Trophoblast cell (in vitro differentiated cells and primary cell): ENCODE measurements around the gene OSBPL8.

Experiments used
- DNase-seq, 2 donors: peaks; one replicate each; pipeline ENCODE4 v3.0.0-alpha.2; 2016
- H2AFZ ChIP-seq: 2 replicates; pipeline ENCODE4 v1.6.1; 2013; ENCODE audit warnings: low read length, moderate library complexity, mild to moderate bottlenecking; ENCODE audit not compliant: insufficient read depth, poor library complexity
- H2AK5ac ChIP-seq: 2 replicates; pipeline ENCODE4 v1.6.1; 2013; ENCODE audit warnings: mild to moderate bottlenecking, low read length
- H2BK120ac ChIP-seq: 2 replicates; pipeline ENCODE4 v1.6.1; 2013; ENCODE audit warnings: low read length, mild to moderate bottlenecking, moderate library complexity; ENCODE audit not compliant: insufficient read depth, poor library complexity
- H2BK12ac ChIP-seq: 2 replicates; pipeline ENCODE4 v1.6.1; 2013; ENCODE audit warnings: mild to moderate bottlenecking, low read length, moderate library complexity
- H2BK5ac ChIP-seq: 2 replicates; pipeline ENCODE4 v1.6.1; 2013; ENCODE audit warnings: low read length, low read depth, moderate library complexity, mild to moderate bottlenecking; ENCODE audit not compliant: poor library complexity
- H3K14ac ChIP-seq: 2 replicates; pipeline ENCODE4 v1.6.1; 2013; ENCODE audit warnings: mild to moderate bottlenecking, low read length
- H3K18ac ChIP-seq: 2 replicates; pipeline ENCODE4 v1.6.1; 2013; ENCODE audit warnings: mild to moderate bottlenecking, low read length
- H3K23ac ChIP-seq: 2 replicates; pipeline ENCODE4 v1.6.1; 2013; ENCODE audit warnings: low read length
- H3K27ac ChIP-seq: 2 replicates; pipeline ENCODE4 v1.5.1; 2013; ENCODE audit warnings: low read depth, mild to moderate bottlenecking, inconsistent platforms, low read length, moderate library complexity
- H3K27me3 ChIP-seq: 2 replicates; pipeline ENCODE4 v1.6.1; 2013; ENCODE audit warnings: inconsistent platforms, mild to moderate bottlenecking, low read length, moderate library complexity; ENCODE audit not compliant: insufficient read depth
- H3K36me3 ChIP-seq, 2 experiments: 1 replicate in 1 of 2; 2 replicates in 1 of 2; pipeline ENCODE4 v1.6.1; 2013; ENCODE audit warnings: low read length in 2 of 2, mild to moderate bottlenecking in 2 of 2, moderate library complexity in 1 of 2; ENCODE audit not compliant: insufficient read depth in 2 of 2, control insufficient read depth in 1 of 2
- H3K4ac ChIP-seq: 2 replicates; pipeline ENCODE4 v1.6.1; 2013; ENCODE audit warnings: low read depth, mild to moderate bottlenecking, low read length, moderate library complexity
- H3K4me1 ChIP-seq, 2 experiments: 1 replicate in 1 of 2; 2 replicates in 1 of 2; pipeline ENCODE4 v1.6.1; 2013; ENCODE audit warnings: low read length in 2 of 2, mild to moderate bottlenecking in 2 of 2, moderate library complexity in 1 of 2; ENCODE audit not compliant: insufficient read depth in 2 of 2, control insufficient read depth in 1 of 2
- H3K4me2 ChIP-seq: 2 replicates; pipeline ENCODE4 v1.6.1; 2013; ENCODE audit warnings: inconsistent platforms, mild to moderate bottlenecking, low read length, moderate library complexity
- H3K4me3 ChIP-seq: 2 replicates; pipeline ENCODE4 v1.5.1; 2013; ENCODE audit warnings: mild to moderate bottlenecking, low read depth, low read length, inconsistent platforms
- H3K79me1 ChIP-seq: one replicate; pipeline ENCODE4 v1.6.1; 2013; ENCODE audit warnings: low read length
- H3K79me2 ChIP-seq: 2 replicates; pipeline ENCODE4 v1.6.1; 2013; ENCODE audit warnings: low read length, mild to moderate bottlenecking; ENCODE audit not compliant: control insufficient read depth, insufficient read depth, poor library complexity
- H3K9ac ChIP-seq: 2 replicates; pipeline ENCODE4 v1.6.1; 2013; ENCODE audit warnings: mild to moderate bottlenecking, low read length
- H3K9me3 ChIP-seq: 2 replicates; pipeline ENCODE4 v1.6.1; 2013; ENCODE audit warnings: low read depth, mild to moderate bottlenecking, control low read depth, inconsistent platforms, low read length; ENCODE audit not compliant: insufficient read depth
- H4K12ac ChIP-seq: 2 replicates; pipeline ENCODE4 v1.6.1; 2013; ENCODE audit warnings: low read depth, mild to moderate bottlenecking, low read length, moderate library complexity
- H4K8ac ChIP-seq: 2 replicates; pipeline ENCODE4 v1.6.1; 2013; ENCODE audit warnings: low read depth, mild to moderate bottlenecking, low read length, moderate library complexity
- H4K91ac ChIP-seq: one replicate; pipeline ENCODE4 v1.6.1; 2013; ENCODE audit warnings: low read depth, mild to moderate bottlenecking, low read length, moderate library complexity
- WGBS: extraction: QIAGEN DNeasy Blood & Tissue Kit; methylation state at CpG from one replicate; pipeline ENCODE4 v1.1.7; 2013; ENCODE audit warnings: missing lambda C conversion rate; ENCODE audit not compliant: insufficient read length, insufficient coverage; ENCODE audit errors: extremely low coverage; 5-methylcytosine and 5-hydroxymethylcytosine counted together

OSBPL8 gene

DNA sequence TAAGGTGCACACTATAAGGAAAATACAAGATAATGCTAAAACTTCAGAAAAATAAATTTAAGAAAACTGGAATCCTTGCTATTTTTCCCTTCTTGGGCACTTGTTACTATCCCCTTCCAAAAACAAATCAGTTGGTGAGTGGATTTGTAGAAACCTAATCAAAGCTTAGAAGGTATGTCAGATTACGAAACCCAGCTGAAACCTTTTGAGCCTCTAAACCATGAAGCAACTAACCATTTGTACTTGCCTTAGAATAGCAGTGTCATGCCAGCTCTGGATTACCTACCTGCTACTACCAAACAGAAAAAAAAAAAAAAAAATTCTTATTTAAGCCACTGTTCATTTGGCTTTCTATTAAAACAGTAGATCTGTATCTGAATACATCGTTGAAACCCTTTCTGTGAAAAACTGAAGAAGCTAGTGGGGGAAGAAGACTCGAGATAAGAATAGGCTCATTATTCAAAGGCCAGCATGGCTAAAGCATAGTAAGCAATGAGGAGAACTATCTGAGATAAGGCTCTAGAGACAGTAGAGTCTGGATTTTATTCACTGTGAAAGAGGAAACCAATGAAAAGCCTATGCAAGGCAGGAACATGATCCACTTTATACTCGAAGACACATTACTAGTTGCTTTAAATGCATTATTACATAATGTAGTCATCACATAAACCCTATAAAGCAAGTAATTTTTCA is 30.2 kb downstream of the OSBPL8 start:
- DNase-seq: no peak
- Histone ChIP-seq H2AFZ (no peak overlapping the region), H3K4me2 (no peak overlapping the region), H3K79me1 (no peaks in the 10 kb centered on the region), H3K27me3 (no peaks in the 10 kb centered on the region), H3K9ac (no peak overlapping the region), H3K79me2 (no peaks in the 10 kb centered on the region), H2AK5ac (no peak overlapping the region), H3K4me1 (no peaks in the 10 kb centered on the region), H3K9me3 (no peaks in the 10 kb centered on the region), H2BK5ac (no peak overlapping the region), H4K91ac (no peak overlapping the region), H3K27ac (no peak overlapping the region), H2BK120ac (no peak overlapping the region), H4K12ac (no peak overlapping the region), H3K4ac (no peak overlapping the region), H3K36me3 (no peaks in the 10 kb centered on the region), H3K23ac (no peak overlapping the region), H3K4me3 (no peak overlapping the region), H3K14ac (no peak overlapping the region), H4K8ac (no peak overlapping the region), H2BK12ac (no peak overlapping the region), H3K18ac (no peak overlapping the region)
- WGBS: no CpG with 5 or more reads among the region's 4 CpGs

DNA sequence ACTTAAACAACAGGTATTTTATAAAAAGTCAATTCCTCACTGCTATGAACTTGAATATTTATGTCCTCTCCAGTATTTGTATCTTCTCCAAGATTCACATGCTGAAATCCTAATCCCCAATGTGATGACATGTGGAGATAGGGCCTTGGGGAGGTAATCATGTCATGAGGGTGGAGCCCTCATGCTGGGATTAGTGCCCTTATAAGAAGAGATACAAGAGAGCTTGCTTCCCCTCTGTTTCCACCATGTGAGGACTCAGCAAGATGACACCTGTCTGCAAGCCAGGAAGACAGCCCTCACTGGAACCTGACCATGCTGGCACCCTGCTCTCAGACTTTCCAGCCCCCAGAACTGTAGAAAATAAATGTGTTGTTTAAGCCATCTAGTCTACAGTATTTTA is 36.2 kb downstream of the OSBPL8 start:
- no peak overlapping the region for H2AFZ ChIP-seq
- no peaks in the 10 kb centered on the region for H3K27me3 ChIP-seq
- no peak for DNase-seq
- no peak overlapping the region for H2AK5ac ChIP-seq
- no peak overlapping the region for H3K9ac ChIP-seq
- no peak overlapping the region for H2BK12ac ChIP-seq
- H3K4ac ChIP-seq: no peak overlapping the region
- no peaks in the 10 kb centered on the region for H3K9me3 ChIP-seq
- H3K4me2 ChIP-seq: no peak overlapping the region
- no peak overlapping the region for H3K18ac ChIP-seq
- H4K8ac ChIP-seq: no peak overlapping the region
- no peak overlapping the region for H2BK5ac ChIP-seq
- H4K12ac ChIP-seq: no peak overlapping the region
- no peaks in the 10 kb centered on the region for H3K79me1 ChIP-seq
- no peak overlapping the region for H4K91ac ChIP-seq
- no peak overlapping the region for H3K14ac ChIP-seq
- no peak overlapping the region for H3K23ac ChIP-seq
- H3K79me2 ChIP-seq: no peaks in the 10 kb centered on the region
- no peak overlapping the region for H3K4me3 ChIP-seq
- H3K4me1 ChIP-seq: no peaks in the 10 kb centered on the region
- no peaks in the 10 kb centered on the region for H3K36me3 ChIP-seq
- H3K27ac ChIP-seq: no peak overlapping the region
- H2BK120ac ChIP-seq: no peak overlapping the region

DNA sequence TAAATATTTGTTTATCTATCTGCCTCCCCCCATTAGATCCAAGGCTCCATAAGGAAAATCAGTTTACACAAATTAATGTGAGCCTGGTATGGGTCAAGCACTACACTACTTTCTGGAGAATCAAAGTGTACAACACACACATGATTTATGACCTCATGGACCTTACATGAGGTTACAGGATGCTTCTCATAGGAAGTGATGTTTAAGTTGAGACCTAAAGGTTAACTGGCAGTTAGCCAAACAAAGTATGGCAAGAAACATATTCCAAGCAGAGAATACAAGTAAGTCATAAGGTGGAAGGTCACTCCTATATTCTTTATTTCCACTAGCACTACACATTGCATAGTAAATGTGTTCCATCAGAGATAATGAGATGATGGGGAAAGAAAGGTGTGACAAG is 39.2 kb downstream of the OSBPL8 start:
- Histone ChIP-seq H3K4me3 (no peak overlapping the region), H3K4me1 (no peaks in the 10 kb centered on the region), H3K79me2 (no peaks in the 10 kb centered on the region), H3K4ac (no peak overlapping the region), H4K8ac (no peak overlapping the region), H3K79me1 (no peaks in the 10 kb centered on the region), H4K91ac (no peak overlapping the region), H3K23ac (no peak overlapping the region), H3K27ac (no peak overlapping the region), H3K9ac (no peak overlapping the region), H2AFZ (no peak overlapping the region), H4K12ac (no peak overlapping the region), H3K4me2 (no peak overlapping the region), H2BK5ac (no peak overlapping the region), H2BK120ac (no peak overlapping the region), H3K14ac (no peak overlapping the region), H3K36me3 (peaks cover 0 to 1% of the 10 kb centered on the region in 2 experiments), H2AK5ac (no peak overlapping the region), H2BK12ac (no peak overlapping the region), H3K9me3 (peaks cover under 1% of the 10 kb centered on the region), H3K18ac (no peak overlapping the region), H3K27me3 (no peaks in the 10 kb centered on the region)
- DNase-seq: no peak

DNA sequence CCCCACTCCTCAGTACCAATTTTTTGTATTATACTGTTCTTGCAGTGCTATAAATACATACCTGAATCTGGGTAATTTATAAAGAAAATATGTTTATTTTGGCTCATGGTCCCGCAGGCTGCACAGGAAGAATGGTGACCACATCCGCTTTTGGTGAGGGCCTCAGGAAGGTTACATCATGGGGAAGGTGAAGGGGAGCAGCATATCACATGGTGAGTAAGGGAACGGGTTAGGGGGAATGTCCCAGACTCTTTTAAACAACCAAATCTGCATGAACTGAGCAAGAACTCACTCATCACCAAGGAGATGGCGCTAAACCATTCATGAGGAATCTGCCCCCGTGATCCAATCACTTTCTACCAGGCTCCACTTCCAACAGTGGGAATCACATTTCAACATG is 40.0 kb downstream of the OSBPL8 start:
- no peak for DNase-seq
- no CpG with 5 or more reads among the region's 5 CpGs for WGBS
- Histone ChIP-seq H3K36me3 (peaks cover 0 to 2% of the 10 kb centered on the region in 2 experiments), H4K91ac (no peak overlapping the region), H2BK5ac (no peak overlapping the region), H3K79me1 (no peaks in the 10 kb centered on the region), H3K4me3 (no peak overlapping the region), H3K18ac (no peak overlapping the region), H2AK5ac (no peak overlapping the region), H3K14ac (no peak overlapping the region), H2BK120ac (no peak overlapping the region), H3K9me3 (peaks cover 2% of the 10 kb centered on the region), H3K27me3 (no peaks in the 10 kb centered on the region), H3K9ac (no peak overlapping the region), H3K27ac (no peak overlapping the region), H2BK12ac (no peak overlapping the region), H3K4me1 (no peaks in the 10 kb centered on the region), H3K79me2 (no peaks in the 10 kb centered on the region), H2AFZ (no peak overlapping the region), H3K4me2 (no peak overlapping the region), H3K23ac (no peak overlapping the region), H4K8ac (no peak overlapping the region), H3K4ac (no peak overlapping the region), H4K12ac (no peak overlapping the region)
